Tibial artery (tissue), 4 donors: ENCODE data around the gene TNNT2.

Source experiments
- DNase-seq, 2 donors: peaks; one replicate each; pipeline ENCODE4 v3.0.0-alpha.2; 2019
- H3K27ac ChIP-seq, 2 donors: fragments of 200-600 bp; sonication (generic) in 1 of 2; 1 replicate in 1 of 2; 2 replicates in 1 of 2; pipeline ENCODE4 v1.5.1; 2018 to 2019; ENCODE audit warnings: mild to moderate bottlenecking in 1 of 2
- H3K27me3 ChIP-seq, 2 donors: fragments of 200-600 bp; sonication (generic) in 1 of 2; one replicate each; pipeline versions ENCODE4 v1.5.1 to v1.6.0; 2016 to 2019
- H3K36me3 ChIP-seq, 3 donors: fragments of 200-600 bp; sonication (generic) in 2 of 3; one replicate each; pipeline ENCODE4 v1.5.1; 2016 to 2019; ENCODE audit warnings: mild to moderate bottlenecking in 2 of 3
- H3K4me1 ChIP-seq, 4 donors: fragments of 200-600 bp; sonication (generic) in 2 of 4; 1 replicate in 3 of 4; 2 replicates in 1 of 4; pipeline ENCODE4 v1.5.1; 2016 to 2019
- H3K4me3 ChIP-seq, 2 donors: fragments of 200-600 bp; sonication (generic) in 1 of 2; 1 replicate in 1 of 2; 2 replicates in 1 of 2; pipeline ENCODE4 v1.5.1; 2018 to 2019; ENCODE audit warnings: mild to moderate bottlenecking in 2 of 2
- H3K9me3 ChIP-seq, 3 donors: fragments of 200-600 bp; sonication (generic) in 1 of 3; one replicate each; pipeline ENCODE4 v1.5.1; 2016 to 2019
- intact Hi-C: fragments of 100-400 bp; cut with DNase I; formaldehyde crosslinking; loops from one replicate; pipeline ENCODE4 v1.15.0; 2023; ENCODE audit warnings: low total_unique reads
- TF ChIP-seq, protein P1 (sequence below), 2 experiments: fragments of 200-600 bp in 1 of 2; fragments of 450-650 bp in 1 of 2; IDR thresholded peaks; one replicate each; pipeline ENCODE4 v1.5.1; 2017 to 2019; ENCODE audit warnings: antibody characterized with exemption in 2 of 2, mild to moderate bottlenecking in 1 of 2, moderate library complexity in 1 of 2

The TNNT2 gene

DNA sequence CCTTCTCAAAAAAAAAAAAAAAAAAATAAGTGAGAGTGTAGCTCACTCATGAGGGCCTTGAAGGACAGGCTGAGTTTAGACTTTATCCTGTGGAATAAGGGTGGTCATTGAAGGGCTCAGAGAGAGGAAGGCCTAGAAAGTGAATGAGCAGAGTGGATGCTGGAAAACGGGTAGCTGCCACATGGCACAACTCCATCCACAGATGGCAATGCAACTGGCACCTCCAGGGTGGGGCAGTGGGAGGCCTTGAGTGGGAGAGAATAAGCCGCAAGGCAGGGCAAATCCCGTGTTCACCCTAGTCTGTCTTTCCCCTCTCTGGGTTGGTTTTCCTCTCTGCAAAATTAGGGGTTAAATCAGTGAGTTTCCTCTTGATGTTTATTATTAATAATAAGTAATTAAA lies 41.0 kb upstream of the TNNT2 start:
- peaks cover 0 to 6% (median 0%) of the 10 kb centered on the region in 4 donors for H3K4me1 ChIP-seq
- intact Hi-C loops: no loop called here
- peaks cover 0 to 4% of the 10 kb centered on the region in 2 donors for H3K27me3 ChIP-seq
- no peak for DNase-seq
- H3K27ac ChIP-seq: no peak overlapping the region
- H3K4me3 ChIP-seq: no peak overlapping the region
- TF ChIP-seq, protein P1, sequence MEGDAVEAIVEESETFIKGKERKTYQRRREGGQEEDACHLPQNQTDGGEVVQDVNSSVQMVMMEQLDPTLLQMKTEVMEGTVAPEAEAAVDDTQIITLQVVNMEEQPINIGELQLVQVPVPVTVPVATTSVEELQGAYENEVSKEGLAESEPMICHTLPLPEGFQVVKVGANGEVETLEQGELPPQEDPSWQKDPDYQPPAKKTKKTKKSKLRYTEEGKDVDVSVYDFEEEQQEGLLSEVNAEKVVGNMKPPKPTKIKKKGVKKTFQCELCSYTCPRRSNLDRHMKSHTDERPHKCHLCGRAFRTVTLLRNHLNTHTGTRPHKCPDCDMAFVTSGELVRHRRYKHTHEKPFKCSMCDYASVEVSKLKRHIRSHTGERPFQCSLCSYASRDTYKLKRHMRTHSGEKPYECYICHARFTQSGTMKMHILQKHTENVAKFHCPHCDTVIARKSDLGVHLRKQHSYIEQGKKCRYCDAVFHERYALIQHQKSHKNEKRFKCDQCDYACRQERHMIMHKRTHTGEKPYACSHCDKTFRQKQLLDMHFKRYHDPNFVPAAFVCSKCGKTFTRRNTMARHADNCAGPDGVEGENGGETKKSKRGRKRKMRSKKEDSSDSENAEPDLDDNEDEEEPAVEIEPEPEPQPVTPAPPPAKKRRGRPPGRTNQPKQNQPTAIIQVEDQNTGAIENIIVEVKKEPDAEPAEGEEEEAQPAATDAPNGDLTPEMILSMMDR (IDR thresholded peaks at IDR 0.05): no peak
- no peaks in the 10 kb centered on the region for H3K9me3 ChIP-seq
- no peaks in the 10 kb centered on the region for H3K36me3 ChIP-seq

DNA sequence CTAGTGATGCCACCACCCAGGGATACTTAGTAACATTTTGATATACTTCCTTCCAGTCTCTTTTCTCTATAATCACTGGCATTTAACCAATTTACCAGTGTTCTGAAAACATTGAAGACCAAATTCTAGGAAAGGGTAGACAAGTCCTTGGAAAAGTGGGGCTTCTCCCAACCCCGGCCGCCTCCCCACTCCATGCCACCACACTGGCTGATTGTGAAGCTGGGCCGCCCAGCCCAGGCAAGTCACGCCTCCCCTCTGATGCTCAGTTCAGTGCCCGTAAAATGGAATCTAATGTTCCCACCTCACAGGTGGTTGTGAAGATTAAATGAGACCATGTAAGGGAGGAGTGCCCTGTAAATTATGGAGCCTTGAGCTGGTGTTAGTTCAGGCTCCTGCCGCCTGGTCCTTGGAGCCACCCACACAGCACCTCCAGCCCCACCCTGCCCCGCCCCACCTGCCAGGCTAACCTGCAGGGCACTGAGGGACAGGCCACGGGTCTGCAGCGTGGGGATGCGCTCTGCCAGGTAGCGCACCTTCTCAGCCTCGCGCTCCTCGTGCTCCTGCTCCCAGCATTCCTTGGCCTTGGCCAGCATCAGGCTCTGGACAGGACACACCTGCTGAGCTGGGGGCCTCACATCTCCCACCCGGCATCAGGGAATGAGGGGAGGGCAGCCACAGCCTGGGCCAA lies 36.7 kb upstream of the TNNT2 start:
- Histone ChIP-seq H3K4me1 (no peaks in the 10 kb centered on the region), H3K9me3 (no peaks in the 10 kb centered on the region), H3K4me3 (no peak overlapping the region), H3K36me3 (no peaks in the 10 kb centered on the region), H3K27ac (no peak overlapping the region), H3K27me3 (peaks cover 0 to 4% of the 10 kb centered on the region in 2 donors)
- TF ChIP-seq, protein P1 (IDR thresholded peaks at IDR 0.05): no peak
- intact Hi-C loops: no loop called here
- no peak for DNase-seq

DNA sequence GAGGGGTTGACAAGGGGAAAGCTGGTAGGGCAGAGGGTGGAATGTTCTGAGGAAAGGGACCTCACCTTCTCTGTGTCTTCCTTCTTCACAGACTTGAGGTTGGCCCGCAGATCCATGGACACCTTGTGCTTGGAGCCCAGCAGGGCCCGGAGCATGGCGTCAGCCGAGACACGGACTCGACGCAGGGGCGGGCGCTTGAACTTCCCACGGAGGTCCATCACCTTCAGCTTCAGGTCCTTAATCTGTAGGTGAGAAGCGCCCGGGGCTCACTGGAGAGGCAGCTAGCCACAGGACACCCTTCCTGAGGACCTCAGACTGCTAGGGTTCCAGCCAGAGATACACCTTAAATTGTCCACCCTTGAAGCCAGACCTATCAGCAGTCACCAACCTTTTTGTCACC lies 33.8 kb upstream of the TNNT2 start:
- TF ChIP-seq, protein P1 (IDR thresholded peaks at IDR 0.05): no peak
- Histone ChIP-seq H3K27ac (no peak overlapping the region), H3K9me3 (no peaks in the 10 kb centered on the region), H3K36me3 (no peaks in the 10 kb centered on the region), H3K4me1 (no peaks in the 10 kb centered on the region), H3K27me3 (no peaks in the 10 kb centered on the region), H3K4me3 (no peak overlapping the region)
- no peak for DNase-seq
- intact Hi-C loops: no loop called here

DNA sequence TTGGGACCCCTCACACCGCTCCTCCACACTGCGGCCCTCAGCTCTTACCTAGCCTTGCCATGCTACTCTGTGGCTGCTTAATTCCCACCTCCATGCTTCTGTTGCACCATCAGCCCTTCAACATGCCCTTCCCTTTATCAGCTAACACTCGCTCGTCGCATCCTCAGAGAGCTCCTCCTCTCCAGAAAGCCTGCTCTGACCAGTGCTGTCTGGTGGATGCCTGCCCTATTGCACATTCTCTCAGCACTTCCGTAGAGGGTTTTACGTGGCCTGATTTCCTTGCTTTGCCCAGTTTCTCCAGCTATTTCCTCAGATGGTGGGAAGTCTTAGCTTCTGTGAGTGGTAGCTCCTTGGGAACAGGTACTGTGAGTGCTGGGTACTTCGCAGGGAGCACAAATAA lies 32.0 kb upstream of the TNNT2 start:
- no peaks in the 10 kb centered on the region for H3K36me3 ChIP-seq
- H3K27me3 ChIP-seq: peaks cover 0 to 6% of the 10 kb centered on the region in 2 donors
- no peak overlapping the region for H3K27ac ChIP-seq
- H3K4me1 ChIP-seq: no peaks in the 10 kb centered on the region
- no peaks in the 10 kb centered on the region for H3K9me3 ChIP-seq
- DNase-seq: no peak
- H3K4me3 ChIP-seq: no peak overlapping the region
- TF ChIP-seq, protein P1 (IDR thresholded peaks at IDR 0.05): no peak
- intact Hi-C loops: no loop called here

DNA sequence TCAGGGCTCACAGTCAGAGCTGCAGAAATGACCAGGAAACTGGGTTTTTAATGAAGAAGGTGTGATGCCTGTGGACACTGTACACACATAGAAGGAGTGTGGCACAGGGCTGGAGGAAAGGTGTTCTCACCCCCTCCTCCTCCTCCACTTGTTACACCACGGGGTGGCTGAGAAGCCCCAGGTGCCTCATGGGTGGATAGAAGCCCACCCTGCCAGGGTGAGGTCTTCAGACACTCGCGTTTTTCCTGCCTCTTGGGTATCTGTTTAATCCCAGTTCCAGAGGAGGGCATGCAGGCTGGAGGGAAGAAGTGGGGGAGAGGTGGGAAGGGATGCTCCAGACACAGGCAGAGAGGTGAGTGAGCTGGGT lies 31.3 kb upstream of the TNNT2 start:
- Histone ChIP-seq H3K27me3 (peaks cover 0 to 8% of the 10 kb centered on the region in 2 donors), H3K36me3 (no peaks in the 10 kb centered on the region), H3K27ac (no peak overlapping the region), H3K4me1 (no peaks in the 10 kb centered on the region), H3K9me3 (no peaks in the 10 kb centered on the region), H3K4me3 (no peak overlapping the region)
- TF ChIP-seq, protein P1 (IDR thresholded peaks at IDR 0.05): no peak
- no peak for DNase-seq
- intact Hi-C loops: no loop called here
